ENCODE measurements around the gene USP10.

The USP10 gene

GRCh38 chr16:84803146-84803545 lies 103.3 kb downstream of the USP10 start:
- no peaks in the 10 kb centered on the region for H3F3A ChIP-seq (ENCODE audit: low read depth)
- no peaks in the 10 kb centered on the region for H3K9me2 ChIP-seq (replicated peaks; ENCODE audit: low read depth, low read length)
- H3K36me3 ChIP-seq (ENCODE audit: insufficient read depth, low read length) = no peaks in the 10 kb centered on the region
- H4K20me1 ChIP-seq (ENCODE audit: insufficient read depth, low read length, poor library complexity, severe bottlenecking) = no peaks in the 10 kb centered on the region
- H3K27me3 ChIP-seq (ENCODE audit: insufficient read depth, low read length, poor library complexity, severe bottlenecking) = no peaks in the 10 kb centered on the region
- H3K79me2 ChIP-seq (ENCODE audit: insufficient read depth, low read length) = no peaks in the 10 kb centered on the region
- no peaks in the 10 kb centered on the region for H3K9me3 ChIP-seq (ENCODE audit: insufficient read depth, low read depth, low read length)
- H3K9ac ChIP-seq (ENCODE audit: low read depth, low read length, poor library complexity, severe bottlenecking) = no peak overlapping the region
- H3K4me3 ChIP-seq (ENCODE audit: low read length, poor library complexity, severe bottlenecking) = no peak overlapping the region
- no peak overlapping the region for H2AFZ ChIP-seq (ENCODE audit: low read length)
- no peak overlapping the region for H3K4me2 ChIP-seq (ENCODE audit: low read depth, low read length, poor library complexity, severe bottlenecking)
- no peaks in the 10 kb centered on the region for H3K4me1 ChIP-seq (ENCODE audit: insufficient read depth, low read length, poor library complexity, severe bottlenecking)
- TF ChIP-seq CTCF (conservative IDR thresholded peaks at IDR 0.05; ENCODE audit: low read length) (no peak), EZH2phosphoT487 (IDR thresholded peaks at IDR 0.05; ENCODE audit: borderline replicate concordance) (no peak)

GRCh38 chr16:84804326-84804725 lies 104.5 kb downstream of the USP10 start:
- no peaks in the 10 kb centered on the region for H4K20me1 ChIP-seq (ENCODE audit: insufficient read depth, low read length, poor library complexity, severe bottlenecking)
- H3K9me3 ChIP-seq (ENCODE audit: insufficient read depth, low read depth, low read length) = no peaks in the 10 kb centered on the region
- no peak overlapping the region for H3K9ac ChIP-seq (ENCODE audit: low read depth, low read length, poor library complexity, severe bottlenecking)
- H2AFZ ChIP-seq (ENCODE audit: low read length) = no peak overlapping the region
- no peaks in the 10 kb centered on the region for H3F3A ChIP-seq (ENCODE audit: low read depth)
- H3K79me2 ChIP-seq (ENCODE audit: insufficient read depth, low read length) = no peaks in the 10 kb centered on the region
- no peaks in the 10 kb centered on the region for H3K9me2 ChIP-seq (replicated peaks; ENCODE audit: low read depth, low read length)
- no peaks in the 10 kb centered on the region for H3K27me3 ChIP-seq (ENCODE audit: insufficient read depth, low read length, poor library complexity, severe bottlenecking)
- no peaks in the 10 kb centered on the region for H3K36me3 ChIP-seq (ENCODE audit: insufficient read depth, low read length)
- H3K4me2 ChIP-seq (ENCODE audit: low read depth, low read length, poor library complexity, severe bottlenecking) = no peak overlapping the region
- no peak overlapping the region for H3K4me3 ChIP-seq (ENCODE audit: low read length, poor library complexity, severe bottlenecking)
- TF ChIP-seq CTCF (conservative IDR thresholded peaks at IDR 0.05; ENCODE audit: low read length) = no peak
- TF ChIP-seq EZH2phosphoT487 (IDR thresholded peaks at IDR 0.05; ENCODE audit: borderline replicate concordance) = no peak
- no peaks in the 10 kb centered on the region for H3K4me1 ChIP-seq (ENCODE audit: insufficient read depth, low read length, poor library complexity, severe bottlenecking)

- Histone ChIP-seq H3F3A (ENCODE audit: low read depth) (no peaks in the 10 kb centered on the region), H3K4me2 (ENCODE audit: low read depth, low read length, poor library complexity, severe bottlenecking) (no peak overlapping the region), H3K27me3 (ENCODE audit: insufficient read depth, low read length, poor library complexity, severe bottlenecking) (no peaks in the 10 kb centered on the region), H3K4me3 (ENCODE audit: low read length, poor library complexity, severe bottlenecking) (no peak overlapping the region), H3K4me1 (ENCODE audit: insufficient read depth, low read length, poor library complexity, severe bottlenecking) (no peaks in the 10 kb centered on the region), H3K79me2 (ENCODE audit: insufficient read depth, low read length) (no peaks in the 10 kb centered on the region), H4K20me1 (ENCODE audit: insufficient read depth, low read length, poor library complexity, severe bottlenecking) (no peaks in the 10 kb centered on the region), H3K9me2 (replicated peaks; ENCODE audit: low read depth, low read length) (no peaks in the 10 kb centered on the region), H3K36me3 (ENCODE audit: insufficient read depth, low read length) (no peaks in the 10 kb centered on the region), H2AFZ (ENCODE audit: low read length) (no peak overlapping the region), H3K9ac (ENCODE audit: low read depth, low read length, poor library complexity, severe bottlenecking) (no peak overlapping the region), H3K9me3 (ENCODE audit: insufficient read depth, low read depth, low read length) (no peaks in the 10 kb centered on the region)
- TF ChIP-seq EZH2phosphoT487 (IDR thresholded peaks at IDR 0.05; ENCODE audit: borderline replicate concordance) = no peak
- TF ChIP-seq CTCF (conservative IDR thresholded peaks at IDR 0.05; ENCODE audit: low read length) = no peak
Measured at GRCh38 chr16:84806256-84806889, 106.6 kb downstream of the USP10 start.

Data from Loucy (cell line).